Left hindlimb (tissue), 1 donor: ENCODE results near the gene CCL22.

Experiments used
- DNase-seq: peaks from one replicate; pipeline ENCODE4 v3.0.0-alpha.2; 2018

CCL22 gene

DNA sequence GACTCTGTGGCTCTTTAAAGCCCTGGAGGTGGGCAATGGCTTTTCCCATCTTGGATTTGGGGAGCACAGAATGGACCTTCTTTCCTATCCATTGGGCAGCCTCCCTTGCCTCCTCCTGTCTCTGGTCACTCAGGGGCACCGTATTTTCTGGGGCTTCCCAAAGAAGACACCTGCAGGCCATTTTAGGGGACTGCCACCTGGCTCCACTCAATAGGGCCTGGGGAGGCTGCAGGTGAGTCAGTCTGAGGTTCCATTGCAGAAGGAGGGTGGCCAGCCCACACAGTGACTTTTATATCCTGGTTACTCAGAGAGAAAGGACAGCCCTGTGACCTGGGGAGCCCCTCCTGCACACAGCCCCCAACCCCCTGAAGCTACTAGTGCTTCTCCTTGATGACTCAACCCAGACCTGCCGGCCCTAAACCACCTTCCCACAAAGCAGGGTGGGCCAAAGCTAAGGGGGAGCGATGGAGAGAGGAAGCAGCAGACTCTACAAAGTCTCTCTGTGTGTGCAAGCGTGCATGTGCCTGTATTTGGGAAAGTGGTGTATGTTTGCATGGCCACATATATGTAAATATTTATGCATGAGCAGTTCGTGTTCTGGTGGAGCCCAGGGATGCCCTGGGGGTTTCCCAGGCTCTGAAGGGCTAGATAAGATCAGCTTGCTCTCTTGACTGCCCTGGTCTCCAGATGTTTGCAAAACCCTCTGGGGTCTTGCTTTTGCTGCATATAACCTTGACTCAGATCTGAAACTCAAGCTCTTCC, 18.7 kb downstream of the CCL22 start:
- no peak for DNase-seq

GRCh38 chr16:57379579-57379978, 21.0 kb downstream of the CCL22 start:
- no peak for DNase-seq

GRCh38 chr16:57380671-57381462, 22.3 kb downstream of the CCL22 start:
- DNase-seq = no peak

- no peak for DNase-seq
Observed at GRCh38 chr16:57381791-57382534, 23.4 kb downstream of the CCL22 start.

- no peak for DNase-seq
Observed at GRCh38 chr16:57382535-57383275, 24.1 kb downstream of the CCL22 start.

- no peak for DNase-seq
Observed at GRCh38 chr16:57383276-57384247, 25.0 kb downstream of the CCL22 start.

GRCh38 chr16:57384248-57385070, 25.9 kb downstream of the CCL22 start:
- DNase-seq = no peak

DNA sequence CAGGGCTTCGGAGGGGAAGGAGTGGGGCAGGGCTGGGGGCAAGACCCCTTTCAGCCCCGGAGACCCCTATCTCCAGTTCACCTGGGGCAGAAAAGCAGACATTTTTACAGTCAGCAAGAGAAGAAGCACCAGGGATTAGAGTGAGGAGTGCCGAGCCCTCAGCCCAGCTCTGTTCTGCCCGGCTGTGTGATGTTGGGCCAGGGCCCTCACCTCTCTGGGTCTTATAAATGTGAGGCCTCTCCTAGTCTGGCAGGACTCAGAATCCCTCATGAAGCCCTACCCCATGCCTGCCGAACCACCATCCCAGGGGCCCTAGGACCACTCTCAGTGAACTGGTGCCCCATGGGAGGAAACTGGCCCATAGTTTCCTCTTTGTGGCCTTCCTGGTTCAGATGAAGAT, 26.5 kb downstream of the CCL22 start:
- no peak for DNase-seq

GRCh38 chr16:57386381-57386951, 27.9 kb downstream of the CCL22 start:
- no peak for DNase-seq

GRCh38 chr16:57387598-57388354, 29.2 kb downstream of the CCL22 start:
- no peak for DNase-seq

GRCh38 chr16:57388359-57389086, 29.9 kb downstream of the CCL22 start:
- DNase-seq = no peak

- DNase-seq = no peak
Observed at GRCh38 chr16:57389087-57389468, 30.5 kb downstream of the CCL22 start.

GRCh38 chr16:57390636-57391295, 32.2 kb downstream of the CCL22 start:
- no peak for DNase-seq

- no peak for DNase-seq
Observed at GRCh38 chr16:57391300-57391699, 32.7 kb downstream of the CCL22 start.

GRCh38 chr16:57391708-57392107, 33.1 kb downstream of the CCL22 start:
- DNase-seq = no peak

DNA sequence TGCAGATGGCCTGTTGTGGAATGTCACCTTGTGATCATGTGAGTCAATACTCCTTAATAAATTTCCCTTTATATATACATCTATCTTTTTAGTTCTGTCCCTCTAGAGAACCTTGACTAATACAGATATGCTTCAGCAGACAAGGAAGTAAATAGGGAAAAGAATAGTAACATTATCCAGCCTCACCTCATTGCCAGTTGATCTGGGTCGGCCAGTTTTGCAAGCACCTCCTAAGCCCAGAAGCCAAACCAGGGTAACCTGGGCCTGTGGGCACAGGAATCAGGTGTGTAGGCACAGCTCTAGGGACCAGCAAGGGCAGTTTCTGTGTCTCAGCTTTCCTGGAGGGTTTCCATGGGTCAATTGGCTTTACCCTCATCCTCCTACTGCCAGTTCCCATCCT, 34.1 kb downstream of the CCL22 start:
- DNase-seq = no peak

DNA sequence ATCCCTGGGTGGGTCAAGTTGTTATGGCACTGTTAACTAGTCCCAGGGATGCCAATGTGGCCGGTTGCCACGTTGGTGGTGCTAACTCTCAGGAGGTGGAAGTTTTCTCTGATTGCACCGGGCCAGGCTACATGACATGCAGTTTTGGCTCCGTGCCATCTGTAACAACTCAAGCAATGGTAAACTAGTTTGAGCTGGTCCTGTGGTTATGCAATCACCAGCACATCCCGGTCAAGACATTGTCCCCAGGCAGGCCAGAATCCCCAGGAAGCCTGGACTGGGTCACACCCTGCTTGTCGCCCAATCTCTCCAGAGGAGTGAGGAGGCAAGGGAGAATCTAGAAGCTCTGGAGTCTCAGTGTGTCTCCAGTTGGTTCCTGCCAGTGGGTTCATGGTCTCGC, 35.9 kb downstream of the CCL22 start:
- DNase-seq = no peak

GRCh38 chr16:57395026-57395425, 36.4 kb downstream of the CCL22 start:
- no peak for DNase-seq
